ENCODE measurements around the gene PRICKLE1. TPM values are rescaled to one million over a fixed set of nuclear protein-coding genes. Genes with fewer than 3 reads are reported as not detected.

Gene PRICKLE1
- total RNA-seq, 2 experiments from 2014 or later: 0.19 TPM; not detected in 1

DNA sequence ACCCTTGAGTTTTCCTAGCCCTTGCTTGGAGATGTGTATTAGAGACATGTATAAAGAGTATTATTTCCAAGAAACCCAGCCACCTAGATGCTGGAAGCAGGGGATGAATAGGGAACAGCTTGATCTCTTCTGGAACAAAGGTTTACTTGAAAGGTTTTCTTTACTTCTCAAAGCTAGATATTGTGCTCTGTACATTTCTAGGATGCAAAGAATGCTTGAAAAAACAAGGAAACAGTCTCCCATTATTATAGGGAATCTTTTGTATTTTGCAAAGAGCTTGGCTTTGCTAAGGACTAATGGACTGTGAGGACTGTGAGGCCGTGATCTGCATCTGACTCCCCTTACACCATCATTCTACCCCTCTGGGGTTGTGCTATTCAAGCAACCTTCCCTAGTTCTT is 77.9 kb downstream of the PRICKLE1 start:
- H3K4me2 ChIP-seq (ENCODE audit: low read length): no peak overlapping the region
- no peaks in the 10 kb centered on the region for H4K20me1 ChIP-seq (ENCODE audit: insufficient read depth, low read length)
- H3K79me2 ChIP-seq (ENCODE audit: insufficient read depth, low read depth, low read length): no peaks in the 10 kb centered on the region
- no peaks in the 10 kb centered on the region for H3K4me1 ChIP-seq (ENCODE audit: insufficient read depth, low read length, poor library complexity, severe bottlenecking)
- DNase-seq (ENCODE audit: low spot score): no peak
- H2AFZ ChIP-seq (ENCODE audit: low read length): no peak overlapping the region
- H3K27ac ChIP-seq (ENCODE audit: low read depth, low read length, poor library complexity, severe bottlenecking): no peak overlapping the region
- intact Hi-C loops (cut with micrococcal nuclease; ENCODE audit: unreplicated experiment): no loop called here
- H3K9me3 ChIP-seq (ENCODE audit: low read length): no peaks in the 10 kb centered on the region
- BruUV-seq (replicated peaks): no TSS peak
- ChIA-PET CTCF (ENCODE audit: unreplicated experiment) (no interaction called here), POLR2A (interaction anchor here (0.6 to 0.7 kb wide), 3 partner anchors 14 to 1554 kb away, joined by 3 read pairs; no protein-coding TSS in a partner anchor)
- H3K4me3 ChIP-seq (ENCODE audit: low read depth, low read length, poor library complexity, severe bottlenecking): no peak overlapping the region
- no peak for TF ChIP-seq EZH2phosphoT487 (IDR thresholded peaks at IDR 0.05; ENCODE audit: borderline replicate concordance, low read depth, low read length)
- TF ChIP-seq, protein P1, sequence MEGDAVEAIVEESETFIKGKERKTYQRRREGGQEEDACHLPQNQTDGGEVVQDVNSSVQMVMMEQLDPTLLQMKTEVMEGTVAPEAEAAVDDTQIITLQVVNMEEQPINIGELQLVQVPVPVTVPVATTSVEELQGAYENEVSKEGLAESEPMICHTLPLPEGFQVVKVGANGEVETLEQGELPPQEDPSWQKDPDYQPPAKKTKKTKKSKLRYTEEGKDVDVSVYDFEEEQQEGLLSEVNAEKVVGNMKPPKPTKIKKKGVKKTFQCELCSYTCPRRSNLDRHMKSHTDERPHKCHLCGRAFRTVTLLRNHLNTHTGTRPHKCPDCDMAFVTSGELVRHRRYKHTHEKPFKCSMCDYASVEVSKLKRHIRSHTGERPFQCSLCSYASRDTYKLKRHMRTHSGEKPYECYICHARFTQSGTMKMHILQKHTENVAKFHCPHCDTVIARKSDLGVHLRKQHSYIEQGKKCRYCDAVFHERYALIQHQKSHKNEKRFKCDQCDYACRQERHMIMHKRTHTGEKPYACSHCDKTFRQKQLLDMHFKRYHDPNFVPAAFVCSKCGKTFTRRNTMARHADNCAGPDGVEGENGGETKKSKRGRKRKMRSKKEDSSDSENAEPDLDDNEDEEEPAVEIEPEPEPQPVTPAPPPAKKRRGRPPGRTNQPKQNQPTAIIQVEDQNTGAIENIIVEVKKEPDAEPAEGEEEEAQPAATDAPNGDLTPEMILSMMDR (conservative IDR thresholded peaks at IDR 0.05; ENCODE audit: low read length): no peak
- H3K36me3 ChIP-seq (ENCODE audit: insufficient read depth, low read length): no peaks in the 10 kb centered on the region
- H3K9me2 ChIP-seq (ENCODE audit: insufficient read depth, low read length): no peaks in the 10 kb centered on the region

DNA sequence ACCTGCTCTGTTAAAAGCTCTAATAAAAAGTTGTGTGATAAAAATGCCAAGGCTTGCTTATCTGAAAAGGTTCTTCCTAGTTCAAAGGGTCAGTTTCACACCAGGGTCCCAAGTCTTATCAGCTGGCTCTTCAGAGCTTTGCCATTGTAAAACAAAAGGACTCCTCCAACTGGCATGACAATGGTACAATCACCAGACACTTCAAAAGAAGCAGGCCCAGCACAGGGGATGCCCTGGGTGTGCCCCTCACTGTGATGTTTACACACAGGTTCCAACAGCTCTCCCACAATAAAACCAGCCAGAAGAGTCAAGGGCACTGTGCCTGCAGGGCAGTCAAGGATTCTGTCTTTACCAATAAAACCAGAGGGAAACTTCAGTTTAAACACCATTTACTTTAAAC is 78.7 kb downstream of the PRICKLE1 start:
- CTCF ChIA-PET (ENCODE audit: unreplicated experiment): no interaction called here

DNA sequence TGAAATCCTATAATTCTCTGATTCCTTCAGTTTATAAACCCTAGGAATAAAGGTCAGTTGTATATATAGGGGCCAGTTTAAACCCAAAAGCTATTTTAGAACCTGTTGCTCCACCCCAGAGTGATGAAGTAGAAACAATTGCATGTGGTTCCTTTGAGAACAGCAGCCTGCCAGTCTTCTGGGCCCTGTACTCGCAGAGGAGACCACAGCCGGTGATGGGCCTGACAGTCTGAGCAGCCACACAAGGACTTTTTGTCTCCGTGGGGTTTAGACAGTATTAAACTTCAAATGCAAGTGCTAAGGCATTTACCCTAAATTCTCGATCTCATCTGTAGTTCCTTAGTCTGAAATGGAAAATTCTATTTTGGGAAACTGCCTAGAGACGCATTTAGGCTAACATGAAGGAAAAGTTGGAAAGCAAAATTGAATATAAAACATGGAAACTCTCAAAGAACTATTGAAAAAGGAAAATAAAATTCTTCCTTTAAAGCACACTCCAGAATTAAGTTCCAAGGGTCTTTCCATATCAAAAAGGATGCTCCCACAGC is 80.6 kb downstream of the PRICKLE1 start:
- no peak overlapping the region for H3K4me3 ChIP-seq (ENCODE audit: low read depth, low read length, poor library complexity, severe bottlenecking)
- no peak overlapping the region for H3K4me2 ChIP-seq (ENCODE audit: low read length)
- ChIA-PET CTCF (ENCODE audit: unreplicated experiment) (no interaction called here), POLR2A (interaction anchor here (1.3 kb wide), 1 partner anchor 20 kb away, joined by 3 read pairs; no protein-coding TSS in a partner anchor)
- no TSS peak for BruUV-seq (replicated peaks)
- no peak overlapping the region for H2AFZ ChIP-seq (ENCODE audit: low read length)
- H4K20me1 ChIP-seq (ENCODE audit: insufficient read depth, low read length): no peaks in the 10 kb centered on the region
- no peaks in the 10 kb centered on the region for H3K9me2 ChIP-seq (ENCODE audit: insufficient read depth, low read length)
- no peak for DNase-seq (ENCODE audit: low spot score)
- intact Hi-C loops (cut with micrococcal nuclease; ENCODE audit: unreplicated experiment): no loop called here
- H3K79me2 ChIP-seq (ENCODE audit: insufficient read depth, low read depth, low read length): no peaks in the 10 kb centered on the region
- H3K4me1 ChIP-seq (ENCODE audit: insufficient read depth, low read length, poor library complexity, severe bottlenecking): no peaks in the 10 kb centered on the region
- TF ChIP-seq, protein P1 (conservative IDR thresholded peaks at IDR 0.05; ENCODE audit: low read length): no peak
- TF ChIP-seq EZH2phosphoT487 (IDR thresholded peaks at IDR 0.05; ENCODE audit: borderline replicate concordance, low read depth, low read length): no peak
- no peaks in the 10 kb centered on the region for H3K9me3 ChIP-seq (ENCODE audit: low read length)
- no peak overlapping the region for H3K27ac ChIP-seq (ENCODE audit: low read depth, low read length, poor library complexity, severe bottlenecking)
- no peaks in the 10 kb centered on the region for H3K36me3 ChIP-seq (ENCODE audit: insufficient read depth, low read length)

More for the DNA sequence above, 78.7 kb downstream of the PRICKLE1 start:
- POLR2A ChIA-PET: interaction anchor here (0.9 kb wide), 1 partner anchor 10 kb away, joined by 3 read pairs; no protein-coding TSS in a partner anchor
- Histone ChIP-seq H3K4me1 (ENCODE audit: insufficient read depth, low read length, poor library complexity, severe bottlenecking) (no peaks in the 10 kb centered on the region), H3K4me3 (ENCODE audit: low read depth, low read length, poor library complexity, severe bottlenecking) (no peak overlapping the region), H3K9me2 (ENCODE audit: insufficient read depth, low read length) (no peaks in the 10 kb centered on the region), H2AFZ (ENCODE audit: low read length) (no peak overlapping the region), H3K27ac (ENCODE audit: low read depth, low read length, poor library complexity, severe bottlenecking) (no peak overlapping the region), H4K20me1 (ENCODE audit: insufficient read depth, low read length) (no peaks in the 10 kb centered on the region), H3K4me2 (ENCODE audit: low read length) (no peak overlapping the region), H3K79me2 (ENCODE audit: insufficient read depth, low read depth, low read length) (no peaks in the 10 kb centered on the region), H3K36me3 (ENCODE audit: insufficient read depth, low read length) (no peaks in the 10 kb centered on the region), H3K9me3 (ENCODE audit: low read length) (no peaks in the 10 kb centered on the region)
- TF ChIP-seq, protein P1 (conservative IDR thresholded peaks at IDR 0.05; ENCODE audit: low read length): no peak
- TF ChIP-seq EZH2phosphoT487 (IDR thresholded peaks at IDR 0.05; ENCODE audit: borderline replicate concordance, low read depth, low read length): no peak
- no peak for DNase-seq (ENCODE audit: low spot score)
- BruUV-seq (replicated peaks): no TSS peak
- intact Hi-C loops (cut with micrococcal nuclease; ENCODE audit: unreplicated experiment): no loop called here
